Measurements from ENCODE around the gene PAX5.

The PAX5 gene

DNA sequence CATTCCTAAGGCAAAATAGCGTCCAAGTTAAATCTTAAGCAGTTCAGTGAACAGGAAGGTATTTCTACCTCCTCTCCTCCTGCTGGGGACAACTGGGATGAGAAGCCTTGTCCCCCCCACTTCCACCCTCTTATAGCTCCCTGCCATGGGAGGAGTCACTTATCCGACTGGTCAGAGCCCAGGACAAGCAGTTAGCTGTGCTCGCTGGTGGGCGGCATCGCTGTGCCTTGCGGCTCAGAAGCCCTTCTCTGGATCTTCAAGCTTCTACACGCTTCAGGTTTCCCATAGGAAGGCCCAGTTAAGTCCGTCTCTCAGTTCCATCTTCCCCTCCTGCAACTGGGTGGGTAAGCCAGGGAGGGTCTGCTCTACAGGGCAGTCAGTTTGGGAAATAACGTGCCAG is 77.2 kb downstream of the PAX5 start:
- DNase-seq: no peak

DNA sequence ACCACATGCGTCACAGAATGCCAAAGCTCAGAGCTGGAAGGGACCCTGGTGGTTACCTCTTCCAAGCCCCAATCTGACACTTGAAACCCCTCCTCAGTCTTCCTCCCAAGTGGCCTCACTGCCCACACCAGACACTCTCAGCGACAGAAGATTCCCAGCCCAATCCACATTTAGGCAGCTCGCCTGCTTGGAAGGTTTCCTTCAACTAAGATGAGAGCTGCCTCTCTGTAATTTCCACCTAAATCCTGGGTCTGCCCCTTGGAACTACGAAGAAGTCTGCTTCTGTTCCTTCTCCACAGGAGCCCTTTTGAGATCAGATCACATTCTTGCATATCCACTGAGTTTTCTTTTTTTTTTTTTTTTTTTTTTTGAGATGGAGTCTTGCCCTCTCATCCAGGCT is 83.7 kb downstream of the PAX5 start:
- no peak for DNase-seq

DNA sequence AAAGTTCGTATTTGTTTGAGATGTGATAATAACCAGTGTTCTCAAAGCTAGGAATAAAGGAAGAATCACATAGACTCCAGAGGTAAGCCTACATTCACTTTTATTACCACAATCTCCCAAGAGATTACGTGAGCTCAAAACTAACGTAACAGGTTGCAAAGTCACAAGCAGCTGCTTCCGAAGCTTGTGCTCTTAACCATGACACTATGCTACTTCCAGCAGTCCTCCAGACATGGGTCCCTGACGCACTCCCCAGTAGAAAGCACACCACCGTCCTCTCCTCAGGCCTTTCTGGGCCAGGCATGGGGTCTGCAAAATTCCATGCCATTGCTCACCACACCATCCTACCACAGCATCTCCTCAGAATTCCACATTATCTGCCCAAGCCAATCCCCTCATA is 84.6 kb downstream of the PAX5 start:
- no peak for DNase-seq

DNA sequence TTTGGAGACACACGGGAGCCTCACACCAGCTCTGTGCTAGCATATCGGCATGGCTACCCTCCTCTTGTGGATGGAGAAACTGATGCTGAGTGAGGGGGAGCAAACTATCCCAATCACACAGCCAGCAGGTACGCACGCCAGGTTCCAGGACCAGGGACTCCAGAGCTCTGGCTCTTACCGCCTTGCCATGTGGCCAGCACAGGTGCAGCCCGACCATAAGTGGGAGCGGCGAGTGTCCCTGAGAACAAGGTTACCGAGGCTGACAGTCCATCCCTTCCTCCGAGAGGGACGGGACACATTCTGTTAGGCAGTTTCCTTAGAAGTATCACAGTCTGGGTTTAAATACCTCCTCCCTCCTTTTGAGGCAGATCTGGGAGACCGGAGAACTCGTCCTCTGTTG is 86.0 kb downstream of the PAX5 start:
- DNase-seq: no peak

DNA sequence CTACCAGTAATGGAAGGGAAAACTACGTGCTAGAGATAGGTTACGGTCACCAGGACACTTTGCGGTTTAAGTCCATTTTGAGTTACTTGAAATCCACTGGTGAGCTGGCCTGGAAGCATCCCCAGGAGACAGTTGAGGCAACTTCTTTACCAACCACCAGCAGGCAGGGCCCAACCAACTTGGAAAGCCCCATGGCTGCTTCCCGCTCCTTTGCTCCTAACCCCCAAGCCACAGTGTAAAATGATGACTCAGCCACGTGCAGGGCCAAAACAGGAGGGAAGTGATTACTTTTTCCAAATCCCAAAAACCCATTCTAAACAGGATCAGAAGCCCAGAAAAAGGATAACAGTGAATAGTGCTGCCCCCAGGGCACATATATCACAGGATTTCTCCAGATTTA is 87.4 kb downstream of the PAX5 start:
- no peak for DNase-seq

DNA sequence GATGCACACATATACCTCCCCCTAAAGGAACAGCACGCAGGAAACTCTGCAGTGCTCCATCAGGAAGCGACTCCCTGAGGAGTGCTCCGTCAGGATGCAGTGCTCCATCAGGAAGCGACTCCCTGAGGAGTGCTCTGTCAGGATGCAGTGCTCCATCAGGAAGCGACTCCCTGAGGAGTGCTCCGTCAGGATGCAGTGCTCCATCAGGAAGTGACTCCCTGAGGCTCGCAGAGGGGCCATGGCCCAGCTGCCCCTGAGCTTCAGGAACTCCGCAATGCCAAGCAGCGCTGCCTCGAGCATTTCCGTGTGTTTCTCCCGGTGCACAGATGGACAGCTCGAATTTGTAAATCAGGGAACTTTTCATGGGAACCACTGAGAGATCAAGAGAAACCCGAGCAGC is 88.1 kb downstream of the PAX5 start:
- DNase-seq: no peak

DNA sequence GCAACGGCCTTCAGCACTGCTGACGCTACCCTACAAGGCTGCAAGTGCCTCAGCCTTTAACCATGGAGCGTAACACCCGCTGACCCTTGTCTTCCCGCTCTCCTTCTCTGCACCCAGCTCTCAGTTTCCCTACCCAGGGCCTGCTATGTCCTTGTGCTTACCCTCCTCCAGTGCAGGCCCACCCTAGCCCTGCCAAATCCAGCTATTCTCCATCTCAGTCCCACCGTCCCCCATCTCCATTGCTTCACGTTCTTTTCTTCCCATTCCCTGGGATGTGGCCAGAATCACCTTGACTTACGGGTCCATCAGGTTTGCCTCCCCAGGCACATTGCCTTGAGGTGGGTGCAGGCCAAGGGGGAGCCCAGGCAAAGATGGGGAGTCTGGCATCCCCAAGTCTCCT is 91.2 kb downstream of the PAX5 start:
- DNase-seq: no peak

DNA sequence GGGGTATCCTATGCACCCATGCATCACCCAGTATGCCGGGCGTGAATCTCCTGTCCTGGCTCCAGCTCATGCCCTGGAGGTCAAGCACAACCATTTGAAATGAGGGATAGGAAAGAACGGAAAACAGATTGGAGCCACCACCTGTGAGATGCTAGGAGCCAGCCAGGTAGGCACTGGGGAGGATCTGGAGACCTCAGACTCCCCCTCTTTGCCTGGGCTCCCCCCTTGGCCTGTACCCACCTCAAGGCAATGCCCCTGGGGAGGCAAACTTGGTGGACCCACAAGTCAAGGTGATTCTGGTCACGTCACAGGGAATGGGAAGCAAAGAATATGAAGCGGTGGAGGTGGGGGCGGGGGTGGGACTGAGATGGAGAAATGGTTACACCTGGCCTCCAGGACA is 92.6 kb downstream of the PAX5 start:
- DNase-seq: peak; percentile 35

DNA sequence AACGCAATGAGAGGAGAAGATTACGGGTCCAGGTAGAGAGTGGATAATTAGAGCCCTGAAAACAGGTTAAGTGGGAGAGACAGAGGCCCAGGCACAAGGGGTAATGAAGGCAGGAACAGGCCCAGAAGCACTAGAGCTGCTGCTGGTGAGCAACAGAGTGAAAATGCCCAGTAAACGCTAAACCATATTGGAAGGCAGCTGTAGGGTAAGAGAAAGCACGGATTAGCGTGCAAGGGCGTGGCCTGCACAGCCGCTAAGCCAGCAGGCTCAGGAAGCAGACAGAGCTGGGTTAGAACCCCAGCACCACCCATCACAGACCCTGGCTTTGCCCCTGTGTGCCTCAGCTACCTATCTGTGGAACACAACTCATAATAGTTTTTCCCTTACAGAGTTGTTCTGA is 93.2 kb downstream of the PAX5 start:
- DNase-seq: peak; percentile 60

DNA sequence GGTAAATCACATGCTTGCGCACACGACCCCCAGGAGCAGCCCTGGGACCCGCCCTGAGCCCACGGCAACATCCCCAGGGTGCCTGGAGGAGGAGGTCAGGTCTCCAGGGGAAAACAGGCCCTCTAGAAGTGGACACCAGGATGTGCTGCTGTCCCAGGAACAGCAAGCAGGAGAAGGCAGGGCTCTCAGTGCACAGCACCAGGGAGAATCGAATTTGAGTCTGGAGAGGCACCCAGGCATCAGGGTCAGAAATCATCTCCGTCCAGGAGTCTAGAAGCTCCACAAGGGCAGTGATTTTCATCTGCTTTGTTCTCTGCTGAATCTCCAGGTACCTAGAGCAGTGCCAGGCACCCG is 93.6 kb downstream of the PAX5 start:
- no peak for DNase-seq

DNA sequence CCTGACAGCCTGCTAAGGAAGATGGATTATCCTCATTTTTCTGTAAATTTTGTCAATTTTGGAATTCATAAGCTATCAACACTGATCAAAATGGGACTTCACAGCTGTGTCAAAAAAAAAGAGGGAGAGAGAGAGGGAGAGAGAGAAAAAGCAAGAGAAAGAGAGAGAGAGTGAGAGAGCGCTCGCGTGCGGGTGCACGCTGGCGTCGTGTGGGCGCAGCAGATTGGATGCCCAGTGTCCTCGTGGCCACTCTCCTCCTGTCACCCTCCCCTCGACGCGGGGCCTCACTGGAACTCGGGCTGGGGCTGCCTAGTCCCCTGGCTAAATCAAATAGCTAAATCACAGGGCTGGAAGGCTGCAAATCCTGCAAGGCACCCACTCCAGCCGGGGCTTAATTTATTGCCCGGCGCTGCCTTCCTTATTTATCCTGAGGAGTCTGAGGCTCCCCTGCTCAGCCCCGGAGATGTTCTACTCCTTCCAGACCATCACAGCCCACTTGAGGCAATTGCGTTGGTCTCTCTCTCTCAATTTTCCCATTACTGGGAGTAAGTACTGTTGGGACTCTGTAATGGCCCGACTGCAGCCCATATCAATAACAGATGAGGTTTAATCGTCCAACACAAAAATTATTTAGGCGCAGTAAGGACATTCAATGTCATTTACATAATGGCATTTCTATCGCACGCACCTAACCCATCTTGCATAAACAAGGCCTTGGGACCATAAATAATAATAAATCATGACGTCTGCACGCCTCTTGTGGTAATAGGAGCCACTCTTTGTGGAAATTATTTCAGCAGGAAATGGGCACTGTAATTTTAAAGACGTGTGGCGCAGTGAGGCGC is 94.2 kb downstream of the PAX5 start:
- peak; percentile 90 for DNase-seq

DNA sequence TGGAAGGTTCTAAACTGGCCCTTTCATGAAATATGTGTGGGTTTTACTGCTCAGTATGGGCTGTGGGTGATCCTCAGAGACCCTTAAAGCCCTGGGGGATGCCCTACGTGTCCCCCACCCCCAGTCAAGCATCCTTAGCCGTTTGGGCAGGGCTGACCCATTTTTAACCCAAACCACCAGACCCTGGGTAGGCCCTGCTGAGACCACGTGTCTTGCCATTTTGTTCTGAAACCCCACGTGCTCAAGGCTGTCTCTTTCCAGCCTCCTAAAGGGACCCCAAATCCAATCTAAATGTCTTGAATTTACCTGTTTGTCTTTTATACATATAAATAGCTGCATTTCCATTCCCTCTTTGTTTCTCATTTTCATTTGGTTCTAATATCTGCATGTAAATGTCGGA is 94.9 kb downstream of the PAX5 start:
- peak; percentile 85 for DNase-seq

DNA sequence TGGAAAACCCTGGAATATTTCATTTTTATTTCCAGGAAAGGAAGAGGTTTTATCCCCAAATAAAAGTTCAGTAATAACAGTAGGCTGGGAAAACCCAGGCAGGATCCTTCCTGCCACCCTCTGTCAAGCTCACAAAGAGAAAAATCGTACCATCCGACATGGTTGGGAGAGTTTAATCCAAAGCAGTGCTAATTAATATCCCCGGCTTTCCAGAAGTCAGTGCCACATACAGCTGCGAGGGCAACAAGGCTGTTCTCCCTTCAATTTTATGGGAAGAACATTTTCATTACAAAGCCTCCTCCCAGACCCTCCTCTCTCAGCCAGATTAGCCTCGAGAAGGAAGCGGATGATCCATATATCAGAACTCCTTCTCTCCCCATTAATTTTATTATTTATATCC is 95.5 kb downstream of the PAX5 start:
- DNase-seq: peak; percentile 94

DNA sequence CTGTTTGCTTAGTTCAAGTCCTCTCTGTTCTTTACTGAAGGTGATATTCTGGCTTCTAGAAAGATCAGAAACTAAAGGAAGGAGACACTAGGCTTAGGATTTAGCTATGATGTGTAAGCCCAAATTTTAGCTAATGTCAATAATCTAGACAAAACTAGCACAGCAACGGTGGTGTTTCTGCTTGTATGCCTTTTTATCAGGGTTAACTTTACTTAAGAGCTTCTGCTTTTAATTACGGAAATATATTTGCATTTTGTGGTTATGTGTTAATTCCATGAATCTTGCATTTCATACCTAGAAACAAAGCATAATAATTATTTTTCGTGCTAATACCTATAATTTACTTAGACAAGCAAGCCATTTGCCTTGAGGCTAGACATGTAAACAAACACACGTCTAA is 96.1 kb downstream of the PAX5 start:
- DNase-seq: peak; percentile 95

DNA sequence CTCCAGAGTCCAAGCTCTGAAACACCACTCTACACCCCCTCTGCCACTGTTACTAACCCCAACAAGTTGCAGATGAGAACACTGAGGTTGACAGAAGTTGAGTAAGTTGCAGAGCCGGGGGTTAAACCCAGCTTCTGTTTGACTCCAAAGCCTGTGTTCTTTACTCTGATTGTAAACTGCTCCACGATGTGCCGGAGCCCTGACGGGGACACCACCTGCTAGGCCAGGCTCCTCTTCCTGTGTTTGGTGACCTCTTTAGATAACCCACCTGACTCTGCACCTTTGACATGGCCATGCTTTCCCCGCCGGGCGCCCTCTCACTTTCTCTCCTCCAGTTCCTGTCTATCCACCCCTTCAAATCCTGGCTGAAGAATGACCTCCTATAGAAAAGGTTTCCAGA is 96.7 kb downstream of the PAX5 start:
- no peak for DNase-seq

DNA sequence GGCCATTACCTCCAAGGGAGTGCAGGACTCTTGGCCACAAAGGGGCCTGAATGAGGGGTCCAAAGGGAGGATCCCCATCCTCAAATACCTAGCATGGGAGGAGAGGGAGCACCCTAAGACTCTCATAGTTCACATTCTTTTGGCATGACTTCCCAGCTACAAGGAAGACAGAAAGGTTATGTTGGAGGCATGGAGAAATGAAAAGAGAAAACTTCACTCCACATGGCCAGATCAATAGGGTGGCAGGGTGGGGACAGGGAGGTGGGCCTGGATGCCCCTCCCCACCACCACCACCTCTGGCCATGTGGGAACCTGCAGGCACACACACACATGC is 97.6 kb downstream of the PAX5 start:
- DNase-seq: no peak

DNA sequence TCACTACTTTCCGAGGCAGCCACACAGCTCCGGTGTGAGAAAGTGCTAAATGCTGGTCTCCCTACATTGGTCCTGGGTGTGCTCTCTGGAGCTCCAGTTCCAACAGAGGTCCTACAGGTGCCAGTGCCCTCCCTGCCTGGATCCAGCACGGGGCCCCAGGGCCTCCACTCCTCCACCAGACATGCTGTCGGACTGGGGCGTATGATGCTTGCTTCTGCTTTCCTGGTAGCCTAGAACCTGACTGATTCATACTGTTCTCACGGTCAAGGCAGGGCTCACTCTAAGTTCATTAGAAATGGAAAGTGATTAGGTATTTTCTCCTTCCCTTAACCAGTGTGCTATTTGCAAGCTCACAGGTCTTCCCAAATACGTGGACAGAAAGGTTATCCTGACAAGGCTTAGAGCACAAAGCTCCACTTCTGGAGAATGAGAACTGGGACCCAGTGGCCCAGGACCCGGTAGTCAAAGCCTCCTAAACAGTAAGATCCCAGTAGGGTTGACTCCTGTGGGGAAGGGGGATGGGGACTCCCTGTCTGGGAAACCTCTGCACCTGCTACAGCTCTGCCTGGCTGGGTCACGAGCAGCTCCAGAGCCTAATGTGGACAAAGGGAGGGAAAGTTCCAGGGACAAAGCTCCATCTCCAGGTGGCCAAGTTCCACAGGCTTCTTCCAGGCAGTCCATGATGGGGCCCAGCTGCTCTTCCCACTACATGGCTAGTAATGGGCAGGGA is 98.1 kb downstream of the PAX5 start:
- DNase-seq: peak; percentile 27

DNA sequence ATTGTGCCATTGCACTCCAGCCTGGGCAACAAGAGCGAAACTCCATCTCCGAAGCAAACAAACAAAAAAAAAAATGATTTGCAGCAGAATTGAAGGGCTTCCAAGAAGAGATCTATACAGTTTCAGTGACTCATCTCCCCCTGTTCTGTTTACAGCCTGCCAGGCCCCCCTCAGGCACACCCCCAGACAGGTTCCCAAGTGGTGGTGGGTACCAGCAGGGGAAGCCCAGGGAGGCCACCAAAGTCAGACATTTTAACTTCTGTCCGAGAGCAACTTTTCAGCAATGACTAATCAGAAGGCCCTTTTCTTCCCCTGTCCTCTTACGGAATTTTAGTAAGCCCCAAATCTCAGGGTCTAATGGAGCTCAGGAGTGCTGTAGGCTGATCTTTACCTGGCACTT is 98.7 kb downstream of the PAX5 start:
- no peak for DNase-seq

DNA sequence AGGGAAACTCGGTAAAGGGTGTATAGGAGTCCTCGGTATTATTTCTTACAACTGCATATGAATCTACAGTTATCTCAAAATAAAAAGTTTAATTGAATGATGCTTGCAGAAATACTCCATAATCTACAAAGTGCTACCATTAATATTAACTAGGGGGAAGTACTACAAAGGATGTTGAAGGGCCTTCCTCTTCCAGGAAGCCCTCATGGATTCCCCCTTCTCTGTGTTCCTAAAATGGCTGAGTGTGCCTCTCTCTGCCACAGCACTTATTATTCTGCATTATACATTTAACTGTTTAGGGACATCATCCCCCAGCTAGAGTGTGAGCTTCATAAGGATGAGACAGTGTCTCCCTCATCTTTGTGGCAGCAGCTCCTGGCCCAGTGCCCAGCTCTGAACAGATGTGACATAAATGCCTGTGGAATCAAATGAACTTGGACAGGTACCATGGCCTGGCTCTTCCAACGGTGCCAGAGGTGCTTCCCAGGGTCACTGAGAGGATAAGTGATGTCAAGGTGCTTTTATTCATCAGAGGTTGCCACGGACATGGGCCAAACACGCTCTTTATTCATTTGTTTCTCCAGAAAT is 99.5 kb downstream of the PAX5 start:
- DNase-seq: peak; percentile 90

DNA sequence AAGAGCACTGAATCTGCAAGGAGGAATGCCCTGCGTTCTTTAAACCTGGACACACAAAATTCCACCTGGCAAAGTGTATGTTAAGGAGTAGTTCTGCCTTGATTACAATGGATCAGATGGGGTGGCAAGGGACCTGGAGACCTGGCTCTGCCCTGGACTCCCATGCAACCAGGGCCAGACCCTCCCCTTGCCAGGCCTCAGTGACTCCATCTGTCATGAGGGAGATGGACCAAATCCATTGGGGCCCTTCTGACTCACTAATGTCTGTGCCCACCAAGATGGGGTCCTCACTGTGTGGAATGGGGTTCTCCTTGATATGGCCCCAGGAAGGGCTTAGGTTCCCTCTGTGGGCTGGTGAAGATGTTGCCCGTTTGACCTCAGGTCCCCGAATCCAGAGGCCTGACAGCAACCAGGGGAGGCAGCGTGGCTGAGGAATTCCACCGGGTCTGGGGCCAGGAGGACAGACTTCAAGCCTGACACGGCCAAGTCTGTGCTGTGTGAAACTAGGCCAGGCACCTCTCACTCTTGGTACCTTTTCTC is 100.3 kb downstream of the PAX5 start:
- DNase-seq: no peak

DNA sequence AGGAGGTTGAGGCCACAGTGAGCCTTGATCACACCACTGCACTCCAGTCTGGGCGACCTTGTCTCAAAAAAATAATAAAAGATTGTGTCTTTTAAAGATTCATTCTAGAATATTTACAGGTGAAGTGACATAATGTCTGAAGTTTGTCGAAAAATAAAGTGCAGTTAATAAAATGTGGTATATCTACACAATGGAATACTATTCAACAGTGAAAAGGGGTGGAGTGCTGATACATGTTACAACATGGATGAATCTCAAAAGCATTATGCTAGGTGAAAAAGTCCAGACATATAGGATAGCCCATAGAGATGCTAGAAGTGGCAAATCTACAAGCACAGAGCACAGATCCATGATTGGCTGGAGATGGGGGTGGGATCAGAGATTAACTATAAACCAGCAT is 101.9 kb downstream of the PAX5 start:
- DNase-seq: no peak

DNA sequence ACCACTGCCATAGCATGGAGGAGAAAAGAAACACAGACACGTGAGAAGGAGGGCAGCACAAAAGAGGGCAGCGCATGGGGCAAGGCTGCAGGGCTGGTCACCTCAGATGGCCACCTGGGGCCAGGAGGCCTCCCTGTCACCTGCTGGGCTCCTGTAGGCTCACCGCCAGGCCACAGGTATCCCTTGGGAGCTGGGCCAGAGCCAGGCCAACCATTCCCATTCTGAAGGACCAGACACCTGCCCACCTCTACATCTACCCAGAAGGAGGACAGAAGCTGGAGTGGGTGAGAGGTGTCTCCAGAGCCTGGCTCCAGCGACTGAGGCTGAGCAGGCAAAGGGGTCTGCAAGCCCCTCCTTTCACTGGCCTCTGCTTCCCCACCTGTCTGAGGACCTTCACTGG is 103.1 kb downstream of the PAX5 start:
- DNase-seq: no peak

DNA sequence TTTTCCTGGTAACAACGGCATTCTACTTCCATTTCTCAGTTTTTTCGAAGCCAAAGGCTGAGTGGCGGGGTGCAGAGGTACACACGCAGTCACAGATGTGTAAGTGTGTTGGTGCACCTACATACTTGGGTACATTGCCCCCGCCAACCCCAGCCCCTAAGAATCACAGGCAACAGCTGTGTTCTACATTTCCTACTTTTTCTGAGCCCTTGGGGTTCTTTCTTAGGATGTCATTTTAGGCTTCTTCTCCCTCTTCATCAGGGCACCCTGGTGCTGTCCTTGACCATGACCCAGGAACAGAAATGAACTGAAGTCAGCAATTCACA is 104.8 kb downstream of the PAX5 start:
- no peak for DNase-seq

DNA sequence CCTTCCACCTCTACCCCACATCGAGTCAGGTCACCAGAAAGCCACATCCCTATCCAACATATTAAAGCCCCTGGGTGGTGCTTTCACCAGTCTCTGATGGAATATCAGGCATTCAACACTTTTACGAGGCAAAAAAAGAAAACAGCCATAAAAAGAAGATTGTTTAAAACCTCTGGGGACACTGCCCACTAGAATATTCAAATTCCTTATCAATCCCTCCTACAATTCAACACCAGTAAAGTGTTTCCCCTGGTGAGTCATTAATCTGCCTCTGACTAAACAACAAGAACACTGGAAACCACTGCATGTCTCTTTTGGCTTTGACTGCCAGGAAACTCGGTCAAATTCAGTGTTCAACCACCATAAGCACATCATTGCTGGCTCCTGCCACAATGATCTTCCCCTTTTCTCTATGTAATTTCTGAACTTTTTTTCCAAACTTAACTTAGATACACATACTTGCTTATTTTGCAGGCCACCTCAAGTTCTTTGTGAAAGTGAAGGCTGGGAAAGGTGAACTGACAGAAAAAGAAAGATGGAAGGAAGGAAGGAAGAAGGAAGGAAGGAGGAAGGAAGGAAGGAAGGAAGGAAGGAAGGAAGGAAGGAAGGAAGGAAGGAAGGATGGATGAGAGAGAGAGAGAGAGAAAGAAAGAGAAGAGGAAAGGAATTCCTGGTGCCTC is 105.3 kb downstream of the PAX5 start:
- peak; percentile 14 for DNase-seq

Measured in NCI-H69 (cell line).